NCI-H1694 treated with DMSO at 0.1 percent for 48 hours (cell line): Measurements from ENCODE around the gene BEND7.

Experiments used
- DNase-seq: peaks from one replicate; lab custom pipeline; 2025; lab: John Stamatoyannopoulos, UW

The BEND7 gene

GRCh38 chr10:13521026-13521425 lies 7.8 kb downstream of the BEND7 start:
- no peak for DNase-seq

GRCh38 chr10:13520194-13520593 lies 8.6 kb downstream of the BEND7 start:
- DNase-seq: no peak

- DNase-seq: no peak
Measured at GRCh38 chr10:13518076-13518692, 10.6 kb downstream of the BEND7 start.

- no peak for DNase-seq
Measured at GRCh38 chr10:13517675-13518074, 11.1 kb downstream of the BEND7 start.

- DNase-seq: no peak
Measured at GRCh38 chr10:13516176-13516575, 12.6 kb downstream of the BEND7 start.

- no peak for DNase-seq
Measured at GRCh38 chr10:13515467-13515866, 13.3 kb downstream of the BEND7 start.

- DNase-seq: no peak
Measured at GRCh38 chr10:13514296-13514695, 14.5 kb downstream of the BEND7 start.

GRCh38 chr10:13512564-13512963 lies 16.2 kb downstream of the BEND7 start:
- no peak for DNase-seq

- DNase-seq: no peak
Measured at GRCh38 chr10:13511409-13511808, 17.4 kb downstream of the BEND7 start.

GRCh38 chr10:13505052-13505680 lies 23.6 kb downstream of the BEND7 start:
- no peak for DNase-seq

- no peak for DNase-seq
Measured at GRCh38 chr10:13503745-13504463, 24.9 kb downstream of the BEND7 start.

GRCh38 chr10:13502380-13502779 lies 26.4 kb downstream of the BEND7 start:
- DNase-seq: no peak

GRCh38 chr10:13500201-13500600 lies 28.6 kb downstream of the BEND7 start:
- no peak for DNase-seq

GRCh38 chr10:13499150-13499549 lies 29.7 kb downstream of the BEND7 start:
- no peak for DNase-seq

- no peak for DNase-seq
Measured at GRCh38 chr10:13496931-13497330, 31.9 kb downstream of the BEND7 start.

- DNase-seq: no peak
Measured at GRCh38 chr10:13496164-13496563, 32.6 kb downstream of the BEND7 start.

GRCh38 chr10:13492493-13493180 lies 36.2 kb downstream of the BEND7 start:
- no peak for DNase-seq

GRCh38 chr10:13491747-13492360 lies 37.0 kb downstream of the BEND7 start:
- peak; percentile 9 for DNase-seq

- no peak for DNase-seq
Measured at GRCh38 chr10:13490503-13490902, 38.3 kb downstream of the BEND7 start.

GRCh38 chr10:13489035-13489599 lies 39.7 kb downstream of the BEND7 start:
- no peak for DNase-seq

GRCh38 chr10:13485623-13486022 lies 43.2 kb downstream of the BEND7 start:
- no peak for DNase-seq

- no peak for DNase-seq
Measured at GRCh38 chr10:13483951-13484350, 44.9 kb downstream of the BEND7 start.
